GM10266 (cell line): ENCODE measurements around the gene ZNRF2.
A peak's percentile ranks its signal among the peaks of the same experiment; 100 is the strongest.

Experiments
- DNase-seq: peaks from one replicate; pipeline ENCODE4 v3.0.0; 2012; ENCODE audit errors: extremely low spot score
- TF ChIP-seq, protein P1 (sequence below): IDR thresholded peaks from 2 replicates; pipeline ENCODE4 v1.5.1; 2012; ENCODE audit warnings: mild to moderate bottlenecking, low read depth; ENCODE audit not compliant: control insufficient read depth, insufficient read depth; ENCODE audit errors: missing control alignments

The ZNRF2 gene

DNA sequence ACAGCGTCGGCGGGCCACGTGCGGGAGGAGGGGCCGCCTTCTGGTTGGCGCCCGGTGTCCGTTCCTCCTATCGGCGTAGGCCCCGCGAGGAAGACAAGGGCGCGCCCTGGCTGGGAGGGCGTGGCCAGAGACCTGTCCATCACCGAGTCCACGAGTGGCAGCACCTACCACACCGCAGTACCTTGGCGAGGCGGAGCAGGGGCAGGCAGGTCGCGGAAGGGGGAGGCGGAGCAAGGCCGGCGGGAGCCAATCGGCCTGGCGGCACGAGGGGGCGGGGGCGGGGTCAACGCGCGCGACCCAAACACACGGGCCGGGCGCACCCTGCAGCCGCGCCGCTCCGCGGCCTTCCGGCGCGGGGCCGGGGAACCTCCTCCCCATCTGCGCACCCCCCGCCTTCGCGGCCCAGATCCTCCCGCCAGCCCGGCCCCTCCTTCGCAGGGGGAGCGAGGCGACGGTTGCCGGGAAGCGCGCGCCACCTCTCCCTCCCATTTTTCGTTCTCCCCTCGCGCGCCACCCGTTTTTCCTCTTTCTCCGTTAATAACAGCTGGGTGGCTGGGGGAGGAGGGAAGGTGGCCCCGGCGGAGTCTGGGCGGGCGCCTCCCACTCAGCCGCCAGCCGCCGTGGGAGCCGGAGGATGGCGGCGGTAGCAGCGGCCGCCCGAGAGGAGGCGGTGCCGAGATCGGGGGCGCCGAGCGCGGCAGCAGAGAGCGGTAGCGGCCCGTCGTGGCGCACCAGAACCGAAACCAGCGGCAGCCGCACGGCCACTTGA is at the start of gene ZNRF2:
ZNRF2 (plus strand) TSS at position 300 of the 769 bp plus-strand sequence. CDS start 761 bp downstream, outside the sequence.
- TF ChIP-seq, protein P1, sequence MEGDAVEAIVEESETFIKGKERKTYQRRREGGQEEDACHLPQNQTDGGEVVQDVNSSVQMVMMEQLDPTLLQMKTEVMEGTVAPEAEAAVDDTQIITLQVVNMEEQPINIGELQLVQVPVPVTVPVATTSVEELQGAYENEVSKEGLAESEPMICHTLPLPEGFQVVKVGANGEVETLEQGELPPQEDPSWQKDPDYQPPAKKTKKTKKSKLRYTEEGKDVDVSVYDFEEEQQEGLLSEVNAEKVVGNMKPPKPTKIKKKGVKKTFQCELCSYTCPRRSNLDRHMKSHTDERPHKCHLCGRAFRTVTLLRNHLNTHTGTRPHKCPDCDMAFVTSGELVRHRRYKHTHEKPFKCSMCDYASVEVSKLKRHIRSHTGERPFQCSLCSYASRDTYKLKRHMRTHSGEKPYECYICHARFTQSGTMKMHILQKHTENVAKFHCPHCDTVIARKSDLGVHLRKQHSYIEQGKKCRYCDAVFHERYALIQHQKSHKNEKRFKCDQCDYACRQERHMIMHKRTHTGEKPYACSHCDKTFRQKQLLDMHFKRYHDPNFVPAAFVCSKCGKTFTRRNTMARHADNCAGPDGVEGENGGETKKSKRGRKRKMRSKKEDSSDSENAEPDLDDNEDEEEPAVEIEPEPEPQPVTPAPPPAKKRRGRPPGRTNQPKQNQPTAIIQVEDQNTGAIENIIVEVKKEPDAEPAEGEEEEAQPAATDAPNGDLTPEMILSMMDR, result peak; percentile 73

DNA sequence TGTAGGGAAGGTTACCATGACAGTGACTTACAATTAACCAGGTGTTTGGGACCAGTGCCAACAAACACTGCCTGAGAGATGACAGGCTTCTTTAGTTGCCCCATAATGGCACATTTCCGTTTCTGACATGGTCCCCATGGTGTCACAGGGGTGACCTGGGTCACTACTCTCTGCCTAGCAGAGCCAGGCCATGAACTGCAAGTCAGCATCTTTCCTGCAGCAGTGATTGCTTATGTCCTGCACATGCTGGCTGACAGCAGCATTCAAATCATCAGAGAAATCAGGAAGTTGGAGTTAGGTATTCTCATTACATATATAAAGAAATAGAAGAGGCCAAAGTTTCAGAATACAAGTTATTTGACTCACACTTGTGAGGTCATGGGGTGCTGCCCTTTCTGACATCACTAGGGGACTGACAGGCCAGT is 47.1 kb upstream of the ZNRF2 start:
- no peak for DNase-seq
- TF ChIP-seq, protein P1, result no peak

More for the DNA sequence above, at the start of gene ZNRF2:
- DNase-seq, result peak; percentile 96

GRCh38 chr7:30238721-30239441 is 45.5 kb upstream of the ZNRF2 start:
- DNase-seq, result peak; percentile 38

GRCh38 chr7:30240106-30240800 is 44.1 kb upstream of the ZNRF2 start:
- no peak for DNase-seq
- TF ChIP-seq, protein P1, result no peak

More at GRCh38 chr7:30238721-30239441, 45.5 kb upstream of the ZNRF2 start:
- TF ChIP-seq, protein P1, result no peak

DNA sequence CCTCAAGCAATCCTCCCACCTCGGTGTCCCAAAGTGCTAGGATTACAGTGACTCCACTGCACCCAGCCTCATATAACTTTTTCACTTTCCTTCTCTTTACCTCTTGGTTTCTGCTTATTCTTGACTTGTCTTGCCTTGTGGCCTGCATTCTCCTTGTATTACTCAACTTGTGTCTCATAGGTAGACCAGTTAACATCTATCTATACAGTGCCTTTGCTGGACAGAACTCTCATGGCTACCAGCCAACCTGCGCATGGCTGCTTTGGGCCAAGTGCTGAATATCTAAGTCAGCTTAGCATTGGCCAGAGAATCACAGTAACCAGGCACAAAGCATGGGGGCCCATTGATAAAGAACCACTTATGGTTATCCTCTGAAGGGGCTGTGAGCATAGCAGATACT is 42.6 kb upstream of the ZNRF2 start:
- DNase-seq, result no peak
- TF ChIP-seq, protein P1, result no peak

GRCh38 chr7:30244340-30244739 is 40.1 kb upstream of the ZNRF2 start:
- no peak for DNase-seq

More at GRCh38 chr7:30244340-30244739, 40.1 kb upstream of the ZNRF2 start:
- TF ChIP-seq, protein P1, result no peak
